ENCODE results near the gene EPHA3. TPM values are rescaled to one million over a fixed set of nuclear protein-coding genes. Genes with fewer than 3 reads are reported as not detected.
A peak's percentile ranks its signal among the peaks of the same experiment; 100 is the strongest.

Gene EPHA3
- total and polyA plus RNA-seq, 4 donors = 0.18 to 11.7 (median 1.5) TPM

DNA sequence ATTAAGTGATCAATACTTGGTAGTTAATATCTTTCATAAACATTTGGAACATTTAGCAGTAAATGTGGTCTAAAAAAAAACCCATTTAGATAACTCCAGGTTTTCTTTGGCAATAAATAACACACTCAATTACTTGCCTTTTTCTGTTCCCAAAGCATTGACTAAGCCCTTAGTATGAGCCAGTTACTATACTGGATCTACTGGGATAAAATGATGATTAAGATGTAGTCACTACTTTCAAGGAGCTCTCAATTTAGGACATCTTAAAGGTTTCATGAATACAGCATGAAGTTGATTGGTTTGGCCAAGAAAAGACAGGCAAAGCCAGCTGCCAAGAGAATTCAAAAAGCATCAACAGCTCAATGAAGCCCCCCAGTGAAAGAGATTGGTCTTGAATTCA, 250.9 kb downstream of the EPHA3 start:
- H3K4me1 ChIP-seq (ENCODE audit: control insufficient read depth in 5 of 5, insufficient read depth in 5 of 5, low read length in 5 of 5) = peaks cover 0 to 6% (median 0%) of the 10 kb centered on the region in 5 donors
- ATAC-seq (ENCODE audit: insufficient read depth, low FRiP score) = no peak
- H3K27me3 ChIP-seq (ENCODE audit: control insufficient read depth in 3 of 3, insufficient read depth in 3 of 3, low read length in 2 of 3) = no peaks in the 10 kb centered on the region
- DNase-seq = no peak
- H3K9ac ChIP-seq (ENCODE audit: insufficient read depth in 1 of 2, low read length in 2 of 2) = no peak overlapping the region
- H3K9me3 ChIP-seq (ENCODE audit: control insufficient read depth in 4 of 4, insufficient read depth in 3 of 4, low read length in 3 of 4) = no peaks in the 10 kb centered on the region
- TF ChIP-seq, protein P1, sequence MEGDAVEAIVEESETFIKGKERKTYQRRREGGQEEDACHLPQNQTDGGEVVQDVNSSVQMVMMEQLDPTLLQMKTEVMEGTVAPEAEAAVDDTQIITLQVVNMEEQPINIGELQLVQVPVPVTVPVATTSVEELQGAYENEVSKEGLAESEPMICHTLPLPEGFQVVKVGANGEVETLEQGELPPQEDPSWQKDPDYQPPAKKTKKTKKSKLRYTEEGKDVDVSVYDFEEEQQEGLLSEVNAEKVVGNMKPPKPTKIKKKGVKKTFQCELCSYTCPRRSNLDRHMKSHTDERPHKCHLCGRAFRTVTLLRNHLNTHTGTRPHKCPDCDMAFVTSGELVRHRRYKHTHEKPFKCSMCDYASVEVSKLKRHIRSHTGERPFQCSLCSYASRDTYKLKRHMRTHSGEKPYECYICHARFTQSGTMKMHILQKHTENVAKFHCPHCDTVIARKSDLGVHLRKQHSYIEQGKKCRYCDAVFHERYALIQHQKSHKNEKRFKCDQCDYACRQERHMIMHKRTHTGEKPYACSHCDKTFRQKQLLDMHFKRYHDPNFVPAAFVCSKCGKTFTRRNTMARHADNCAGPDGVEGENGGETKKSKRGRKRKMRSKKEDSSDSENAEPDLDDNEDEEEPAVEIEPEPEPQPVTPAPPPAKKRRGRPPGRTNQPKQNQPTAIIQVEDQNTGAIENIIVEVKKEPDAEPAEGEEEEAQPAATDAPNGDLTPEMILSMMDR (IDR thresholded peaks at IDR 0.05; ENCODE audit: control extremely low read depth, extremely low read depth) = no peak
- H3K36me3 ChIP-seq (ENCODE audit: control insufficient read depth in 4 of 4, insufficient read depth in 4 of 4, low read length in 4 of 4) = no peaks in the 10 kb centered on the region
- no peak overlapping the region for H3K4me3 ChIP-seq
- H3K27ac ChIP-seq (ENCODE audit: low read depth in 1 of 2, low read length in 1 of 2) = no peak overlapping the region

DNA sequence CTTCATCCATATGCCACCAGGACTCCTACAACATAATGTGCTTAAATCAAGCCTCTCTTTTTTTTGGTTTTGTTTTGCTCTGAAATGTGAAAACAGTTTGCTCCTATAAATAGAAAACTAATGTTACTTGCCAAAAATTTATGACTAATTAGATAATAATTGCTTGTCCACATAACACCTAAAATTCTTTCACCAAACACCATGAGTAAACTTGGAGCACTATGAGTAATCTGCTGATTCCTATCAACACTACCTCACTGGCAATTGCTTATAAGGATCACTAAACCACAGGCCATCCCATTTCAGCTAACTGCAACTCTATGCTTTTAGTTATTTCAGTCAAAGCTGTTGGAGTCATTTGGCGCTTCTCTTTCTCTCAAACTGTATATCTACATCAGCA, 252.7 kb downstream of the EPHA3 start:
- TF ChIP-seq, protein P1 (IDR thresholded peaks at IDR 0.05; ENCODE audit: control extremely low read depth, extremely low read depth) = no peak
- ATAC-seq (ENCODE audit: insufficient read depth, low FRiP score) (no peak), DNase-seq (no peak)
- H3K27ac ChIP-seq (ENCODE audit: low read depth in 1 of 2, low read length in 1 of 2) = no peak overlapping the region
- H3K4me3 ChIP-seq = no peak overlapping the region
- WGBS, 2 donors = 91 to 93% methylated on average over 1 of the region's 1 CpG
- H3K4me1 ChIP-seq (ENCODE audit: control insufficient read depth in 5 of 5, insufficient read depth in 5 of 5, low read length in 5 of 5) = peaks cover 0 to 15% (median 0%) of the 10 kb centered on the region in 5 donors
- H3K27me3 ChIP-seq (ENCODE audit: control insufficient read depth in 3 of 3, insufficient read depth in 3 of 3, low read length in 2 of 3) = no peaks in the 10 kb centered on the region
- H3K9ac ChIP-seq (ENCODE audit: insufficient read depth in 1 of 2, low read length in 2 of 2) = no peak overlapping the region
- no peaks in the 10 kb centered on the region for H3K36me3 ChIP-seq (ENCODE audit: control insufficient read depth in 4 of 4, insufficient read depth in 4 of 4, low read length in 4 of 4)
- no peaks in the 10 kb centered on the region for H3K9me3 ChIP-seq (ENCODE audit: control insufficient read depth in 4 of 4, insufficient read depth in 3 of 4, low read length in 3 of 4)

DNA sequence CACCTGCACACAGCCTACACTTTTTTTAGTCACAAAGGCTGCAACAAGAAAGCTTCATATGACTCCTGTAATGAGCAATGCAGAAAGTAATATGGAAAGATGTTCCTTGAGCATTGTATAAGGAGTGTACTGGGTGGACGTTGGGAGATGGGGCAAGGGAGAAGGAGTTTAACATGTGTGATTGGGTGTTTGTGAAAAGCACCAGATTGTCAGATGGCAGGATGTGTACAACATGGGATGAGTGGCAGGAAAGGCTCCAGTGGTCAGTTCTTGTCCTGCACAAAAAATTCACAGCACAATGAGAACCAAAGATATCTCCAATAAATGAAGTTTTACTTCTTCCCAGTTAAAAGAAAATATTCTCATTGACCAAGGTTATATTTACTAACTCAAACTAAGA, 255.1 kb downstream of the EPHA3 start:
- WGBS, 2 donors = 29 to 54% methylated on average over 1 of the region's 1 CpG
- Histone ChIP-seq H3K36me3 (ENCODE audit: control insufficient read depth in 4 of 4, insufficient read depth in 4 of 4, low read length in 4 of 4) (no peaks in the 10 kb centered on the region), H3K27me3 (ENCODE audit: control insufficient read depth in 3 of 3, insufficient read depth in 3 of 3, low read length in 2 of 3) (no peaks in the 10 kb centered on the region), H3K4me3 (no peak overlapping the region), H3K27ac (ENCODE audit: low read depth in 1 of 2, low read length in 1 of 2) (no peak overlapping the region), H3K9ac (ENCODE audit: insufficient read depth in 1 of 2, low read length in 2 of 2) (no peak overlapping the region), H3K9me3 (ENCODE audit: control insufficient read depth in 4 of 4, insufficient read depth in 3 of 4, low read length in 3 of 4) (no peaks in the 10 kb centered on the region), H3K4me1 (ENCODE audit: control insufficient read depth in 5 of 5, insufficient read depth in 5 of 5, low read length in 5 of 5) (peaks cover 0 to 15% (median 0%) of the 10 kb centered on the region in 5 donors)
- no peak for ATAC-seq (ENCODE audit: insufficient read depth, low FRiP score)
- DNase-seq = peak; percentile 53 to 81 (median 76)
- TF ChIP-seq, protein P1 (IDR thresholded peaks at IDR 0.05; ENCODE audit: control extremely low read depth, extremely low read depth) = no peak

DNA sequence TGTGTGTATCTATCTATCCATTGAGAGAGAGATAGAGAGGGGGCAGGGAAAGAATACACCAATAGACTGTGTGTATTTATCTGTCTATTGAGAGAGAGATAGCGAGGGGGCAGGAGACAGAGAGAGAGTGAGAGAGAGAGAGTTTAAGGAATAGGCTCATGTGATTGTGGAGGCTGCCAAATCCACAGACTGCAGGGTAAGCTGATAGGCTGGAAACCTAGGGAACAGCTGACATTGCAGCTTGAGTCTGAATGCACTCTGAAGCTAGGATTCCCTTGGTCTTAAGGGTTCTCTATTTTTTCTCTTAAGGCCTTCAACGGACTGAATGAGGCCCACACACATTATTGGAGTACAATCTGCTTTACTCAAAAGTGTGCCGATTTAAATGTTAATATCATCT, 255.8 kb downstream of the EPHA3 start:
- H3K9me3 ChIP-seq (ENCODE audit: control insufficient read depth in 4 of 4, insufficient read depth in 3 of 4, low read length in 3 of 4) = no peaks in the 10 kb centered on the region
- H3K27ac ChIP-seq (ENCODE audit: low read depth in 1 of 2, low read length in 1 of 2) = no peak overlapping the region
- no peak for ATAC-seq (ENCODE audit: insufficient read depth, low FRiP score)
- TF ChIP-seq, protein P1 (IDR thresholded peaks at IDR 0.05; ENCODE audit: control extremely low read depth, extremely low read depth) = no peak
- no peaks in the 10 kb centered on the region for H3K27me3 ChIP-seq (ENCODE audit: control insufficient read depth in 3 of 3, insufficient read depth in 3 of 3, low read length in 2 of 3)
- H3K4me3 ChIP-seq = no peak overlapping the region
- peaks cover 0 to 15% (median 0%) of the 10 kb centered on the region in 5 donors for H3K4me1 ChIP-seq (ENCODE audit: control insufficient read depth in 5 of 5, insufficient read depth in 5 of 5, low read length in 5 of 5)
- no peaks in the 10 kb centered on the region for H3K36me3 ChIP-seq (ENCODE audit: control insufficient read depth in 4 of 4, insufficient read depth in 4 of 4, low read length in 4 of 4)
- WGBS, 2 donors = 78 to 85% methylated on average over 3 of the region's 3 CpGs
- no peak overlapping the region for H3K9ac ChIP-seq (ENCODE audit: insufficient read depth in 1 of 2, low read length in 2 of 2)
- no peak for DNase-seq

All from lung (tissue), 12 donors.